CD4-positive, CD25-positive, alpha-beta regulatory T cell (primary cell): ENCODE results near the gene PPP1R9A. TPM values are rescaled to one million over a fixed set of nuclear protein-coding genes. Genes with fewer than 3 reads are reported as not detected.
"Not testable (repeated sequence)": the region's sequence is repeated elsewhere in the genome, so short reads cannot be mapped to it uniquely, and the experiment has no call there.

Experiments used
- ATAC-seq, 2 donors: fragments of 150-1000 bp; cut with Tn5 transposase; one replicate each; pipeline ENCODE4 v1.10.0; 2021; ENCODE audit warnings: low read depth in 2 of 2, moderate number of reproducible peaks in 2 of 2, moderate library complexity in 1 of 2
- DNase-seq, 3 donors: peaks; one replicate each; pipeline versions ENCODE4 v3.0.0 to v3.0.0-alpha.2; 2012 to 2022; ENCODE audit warnings: mixed read lengths in 1 of 3
- H3K27ac ChIP-seq: one replicate; pipeline ENCODE4 v1.7.0; 2013; ENCODE audit warnings: mild to moderate bottlenecking, low read length; ENCODE audit not compliant: insufficient read depth, poor library complexity, severe bottlenecking
- H3K27me3 ChIP-seq: one replicate; pipeline ENCODE4 v1.7.0; 2013; ENCODE audit warnings: low read length; ENCODE audit not compliant: control insufficient read depth, insufficient read depth
- H3K36me3 ChIP-seq: one replicate; pipeline ENCODE4 v1.7.0; 2013; ENCODE audit warnings: mild to moderate bottlenecking, low read length, moderate library complexity; ENCODE audit not compliant: control insufficient read depth, insufficient read depth
- H3K4me1 ChIP-seq: 2 replicates; pipeline ENCODE4 v1.7.0; 2013; ENCODE audit warnings: mild to moderate bottlenecking, low read length; ENCODE audit not compliant: insufficient read depth, control insufficient read depth, poor library complexity, severe bottlenecking
- H3K4me3 ChIP-seq: one replicate; pipeline ENCODE4 v1.7.0; 2013; ENCODE audit warnings: low read depth, mild to moderate bottlenecking, low read length, moderate library complexity
- H3K9me3 ChIP-seq, 2 experiments: 1 replicate in 1 of 2; 2 replicates in 1 of 2; pipeline ENCODE4 v1.7.0; 2013; ENCODE audit warnings: low read length in 2 of 2, mild to moderate bottlenecking in 1 of 2, moderate library complexity in 1 of 2; ENCODE audit not compliant: control insufficient read depth in 2 of 2
- H3K27ac Mint-ChIP-seq, 3 donors: one replicate each; pipeline ENCODE4 v1.8.0; 2020 to 2022; ENCODE audit warnings: mild to moderate bottlenecking in 3 of 3, mixed read lengths in 3 of 3, moderate library complexity in 2 of 3
- H3K27me3 Mint-ChIP-seq: one replicate; pipeline ENCODE4 v1.8.0; 2022; ENCODE audit warnings: mild to moderate bottlenecking, mixed read lengths
- H3K36me3 Mint-ChIP-seq: one replicate; pipeline ENCODE4 v1.8.0; 2020; ENCODE audit warnings: mixed read lengths
- H3K4me1 Mint-ChIP-seq, 4 donors: one replicate each; pipeline ENCODE4 v1.8.0; 2020 to 2022; ENCODE audit warnings: mixed read lengths in 4 of 4, mild to moderate bottlenecking in 1 of 4
- H3K4me3 Mint-ChIP-seq, 4 donors: one replicate each; pipeline ENCODE4 v1.8.0; 2020 to 2022; ENCODE audit warnings: mild to moderate bottlenecking in 4 of 4, mixed read lengths in 4 of 4, moderate library complexity in 3 of 4
- H3K9me3 Mint-ChIP-seq, 7 donors: one replicate each; pipeline ENCODE4 v1.8.0; 2020 to 2022; ENCODE audit warnings: mixed read lengths in 7 of 7, mild to moderate bottlenecking in 3 of 7, moderate library complexity in 2 of 7
- polyA plus RNA-seq, 4 donors: library from polyadenylated mRNA; unstranded; fragments of 300-500 nt; fragmentation: Illumina TruSeq; gene quantifications; one replicate each; pipeline ENCODE4 v1.2.3, GENCODE V29; 2021
- total RNA-seq: library from RNA; stranded (reverse); gene quantifications from one replicate; pipeline ENCODE4 v1.2.3, GENCODE V29; 2022

The PPP1R9A gene
- total and polyA plus RNA-seq, 5 donors from 2014 or later: not detected

GRCh38 chr7:95002775-95003174, 95.4 kb downstream of the PPP1R9A start:
- Mint-ChIP-seq H3K9me3 (peaks cover 0 to 3% (median 0%) of the 10 kb centered on the region in 7 donors), H3K4me3 (no peak overlapping the region), H3K36me3 (no peaks in the 10 kb centered on the region), H3K27ac (no peak overlapping the region), H3K27me3 (no peaks in the 10 kb centered on the region), H3K4me1 (no peaks in the 10 kb centered on the region)
- Histone ChIP-seq H3K36me3 (no peaks in the 10 kb centered on the region), H3K4me3 (no peak overlapping the region), H3K27me3 (no peaks in the 10 kb centered on the region), H3K27ac (no peak overlapping the region), H3K4me1 (no peaks in the 10 kb centered on the region), H3K9me3 (no peaks in the 10 kb centered on the region)
- ATAC-seq (no peak), DNase-seq (no peak)

DNA sequence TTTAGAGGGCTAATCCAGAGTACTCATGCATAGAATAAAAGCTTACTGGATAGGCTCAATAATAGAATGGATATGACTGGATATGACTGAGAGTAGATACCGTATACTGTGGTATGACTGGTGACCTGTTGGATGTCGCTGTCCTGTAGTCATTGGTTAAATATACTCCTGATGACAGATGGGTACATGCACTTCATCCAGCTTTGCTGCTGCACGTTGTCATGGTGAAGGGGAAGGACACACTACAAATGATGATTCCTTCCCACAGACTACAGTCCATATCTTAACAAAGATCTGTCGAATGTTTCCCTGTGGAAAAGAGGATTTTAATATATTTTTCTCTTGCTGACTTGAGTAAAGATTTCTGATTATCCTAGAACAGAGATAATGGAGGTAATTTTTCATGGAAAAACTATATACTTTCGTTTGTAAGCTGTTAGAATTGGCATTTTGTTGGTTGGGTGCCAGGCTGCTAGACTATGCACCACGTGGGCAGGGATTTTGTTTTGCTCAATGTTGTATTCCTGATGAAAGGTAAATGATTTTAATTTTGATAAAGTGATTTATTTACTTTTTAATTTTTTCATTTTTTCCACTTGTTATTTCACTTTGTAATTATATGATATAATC, 97.3 kb downstream of the PPP1R9A start:
- no peaks in the 10 kb centered on the region for H3K27me3 ChIP-seq
- Mint-ChIP-seq H3K9me3 (peaks cover 0 to 2% (median 0%) of the 10 kb centered on the region in 7 donors), H3K4me3 (no peak overlapping the region), H3K36me3 (no peaks in the 10 kb centered on the region), H3K27ac (no peak overlapping the region), H3K4me1 (no peaks in the 10 kb centered on the region), H3K27me3 (no peaks in the 10 kb centered on the region)
- H3K36me3 ChIP-seq: no peaks in the 10 kb centered on the region
- no peaks in the 10 kb centered on the region for H3K9me3 ChIP-seq
- no peak for DNase-seq
- no peaks in the 10 kb centered on the region for H3K4me1 ChIP-seq
- ATAC-seq: no peak
- no peak overlapping the region for H3K27ac ChIP-seq
- no peak overlapping the region for H3K4me3 ChIP-seq

DNA sequence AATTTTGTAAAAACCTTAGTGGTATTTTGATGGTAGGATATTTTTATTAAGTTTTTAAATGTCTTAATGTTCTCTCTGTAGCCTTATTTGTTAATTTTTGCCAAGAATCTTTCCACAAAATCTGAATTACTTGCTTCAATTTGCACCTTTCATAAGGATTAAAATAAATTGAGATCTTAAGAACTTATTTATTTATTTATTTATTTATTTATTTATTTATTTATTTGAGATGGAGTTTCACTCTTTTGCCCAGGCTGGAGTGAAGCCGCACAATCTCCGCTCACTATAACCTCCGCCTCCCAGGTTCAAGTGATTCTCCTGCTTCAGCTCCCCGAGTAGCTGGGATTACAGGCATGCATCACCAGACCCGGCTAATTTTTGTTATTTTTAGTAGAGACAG, 98.6 kb downstream of the PPP1R9A start:
- H3K27me3 Mint-ChIP-seq: no peaks in the 10 kb centered on the region
- Histone ChIP-seq H3K4me3 (no peak overlapping the region), H3K4me1 (no peaks in the 10 kb centered on the region), H3K36me3 (no peaks in the 10 kb centered on the region), H3K27me3 (no peaks in the 10 kb centered on the region), H3K9me3 (no peaks in the 10 kb centered on the region), H3K27ac (no peak overlapping the region)
- no peak for ATAC-seq
- no peaks in the 10 kb centered on the region for H3K4me1 Mint-ChIP-seq
- no peak overlapping the region for H3K27ac Mint-ChIP-seq
- no peak for DNase-seq
- no peak overlapping the region for H3K4me3 Mint-ChIP-seq
- H3K9me3 Mint-ChIP-seq: peaks cover 0 to 2% (median 0%) of the 10 kb centered on the region in 7 donors
- no peaks in the 10 kb centered on the region for H3K36me3 Mint-ChIP-seq

- H3K9me3 ChIP-seq, H3K9me3 Mint-ChIP-seq, H3K27me3 ChIP-seq: not testable (repeated sequence)
These were observed 101.4 kb downstream of the PPP1R9A start for GRCh38 chr7:95008773-95009172.

GRCh38 chr7:95011146-95011928, 103.9 kb downstream of the PPP1R9A start:
- H3K27me3 Mint-ChIP-seq: no peaks in the 10 kb centered on the region
- Histone ChIP-seq H3K4me3 (no peak overlapping the region), H3K9me3 (no peaks in the 10 kb centered on the region), H3K4me1 (no peaks in the 10 kb centered on the region), H3K27ac (no peak overlapping the region), H3K27me3 (no peaks in the 10 kb centered on the region), H3K36me3 (no peaks in the 10 kb centered on the region)
- H3K36me3 Mint-ChIP-seq: no peaks in the 10 kb centered on the region
- no peak for DNase-seq
- no peak overlapping the region for H3K4me3 Mint-ChIP-seq
- H3K9me3 Mint-ChIP-seq: peaks cover 0 to 2% (median 0%) of the 10 kb centered on the region in 7 donors
- no peak overlapping the region for H3K27ac Mint-ChIP-seq
- no peak for ATAC-seq
- no peaks in the 10 kb centered on the region for H3K4me1 Mint-ChIP-seq

More at GRCh38 chr7:95008773-95009172, 101.4 kb downstream of the PPP1R9A start:
- not testable (repeated sequence) for H3K27me3 Mint-ChIP-seq, H3K4me3 ChIP-seq, H3K4me3 Mint-ChIP-seq, ATAC-seq, H3K4me1 Mint-ChIP-seq, DNase-seq, H3K27ac Mint-ChIP-seq, H3K36me3 Mint-ChIP-seq, H3K4me1 ChIP-seq, H3K36me3 ChIP-seq, H3K27ac ChIP-seq

DNA sequence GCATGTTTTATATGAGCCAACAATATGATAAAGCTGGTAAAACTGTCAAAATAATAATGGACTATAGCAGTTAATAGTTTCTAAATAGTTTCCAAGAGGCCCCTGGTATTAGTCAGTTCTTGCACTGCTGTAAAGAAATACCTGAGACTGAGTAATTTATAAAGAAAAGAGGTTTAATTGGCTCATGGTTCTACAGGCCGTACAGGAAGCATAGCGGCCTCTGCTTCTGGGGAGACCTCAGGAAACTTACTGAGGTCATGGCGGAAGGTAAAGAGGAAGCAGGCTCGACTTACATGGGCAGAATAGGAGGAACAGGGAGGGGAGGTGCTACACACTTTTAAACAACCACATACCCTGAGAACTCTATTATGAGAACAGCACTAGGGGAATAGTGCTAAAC, 104.6 kb downstream of the PPP1R9A start:
- H3K27me3 Mint-ChIP-seq: no peaks in the 10 kb centered on the region
- Histone ChIP-seq H3K9me3 (no peaks in the 10 kb centered on the region), H3K27me3 (no peaks in the 10 kb centered on the region), H3K4me3 (no peak overlapping the region), H3K36me3 (no peaks in the 10 kb centered on the region), H3K4me1 (no peaks in the 10 kb centered on the region), H3K27ac (no peak overlapping the region)
- no peak for DNase-seq
- peaks cover 0 to 2% (median 0%) of the 10 kb centered on the region in 7 donors for H3K9me3 Mint-ChIP-seq
- no peak overlapping the region for H3K27ac Mint-ChIP-seq
- no peak overlapping the region for H3K4me3 Mint-ChIP-seq
- H3K36me3 Mint-ChIP-seq: no peaks in the 10 kb centered on the region
- no peaks in the 10 kb centered on the region for H3K4me1 Mint-ChIP-seq
- ATAC-seq: no peak

DNA sequence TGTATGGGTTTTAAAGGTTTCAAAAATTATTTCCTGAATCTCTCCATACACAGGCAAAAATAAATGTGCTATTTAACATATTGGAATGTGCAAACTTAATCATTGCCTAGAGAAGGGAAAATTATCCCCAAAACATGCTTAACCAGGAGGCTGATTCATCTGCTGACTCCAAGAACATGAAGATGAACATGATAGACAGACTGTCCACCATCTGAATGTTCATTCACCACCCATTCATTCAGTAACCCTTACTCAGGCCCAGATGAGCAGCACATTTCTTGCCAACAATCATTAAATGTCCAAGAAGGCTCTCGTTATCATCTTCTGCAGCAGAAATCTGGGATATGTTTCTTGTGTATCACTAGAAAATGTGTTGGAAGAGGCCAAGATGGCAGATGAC, 110.6 kb downstream of the PPP1R9A start:
- peaks cover 0 to 2% of the 10 kb centered on the region in 2 experiments for H3K9me3 ChIP-seq
- H3K4me3 Mint-ChIP-seq: no peak overlapping the region
- no peak overlapping the region for H3K27ac Mint-ChIP-seq
- peaks cover 0 to 12% (median 3%) of the 10 kb centered on the region in 7 donors for H3K9me3 Mint-ChIP-seq
- H3K4me3 ChIP-seq: no peak overlapping the region
- no peaks in the 10 kb centered on the region for H3K27me3 Mint-ChIP-seq
- DNase-seq: no peak
- H3K27me3 ChIP-seq: no peaks in the 10 kb centered on the region
- no peak for ATAC-seq
- H3K36me3 Mint-ChIP-seq: no peaks in the 10 kb centered on the region
- no peaks in the 10 kb centered on the region for H3K4me1 Mint-ChIP-seq
- no peaks in the 10 kb centered on the region for H3K36me3 ChIP-seq
- H3K27ac ChIP-seq: no peak overlapping the region
- H3K4me1 ChIP-seq: no peaks in the 10 kb centered on the region

DNA sequence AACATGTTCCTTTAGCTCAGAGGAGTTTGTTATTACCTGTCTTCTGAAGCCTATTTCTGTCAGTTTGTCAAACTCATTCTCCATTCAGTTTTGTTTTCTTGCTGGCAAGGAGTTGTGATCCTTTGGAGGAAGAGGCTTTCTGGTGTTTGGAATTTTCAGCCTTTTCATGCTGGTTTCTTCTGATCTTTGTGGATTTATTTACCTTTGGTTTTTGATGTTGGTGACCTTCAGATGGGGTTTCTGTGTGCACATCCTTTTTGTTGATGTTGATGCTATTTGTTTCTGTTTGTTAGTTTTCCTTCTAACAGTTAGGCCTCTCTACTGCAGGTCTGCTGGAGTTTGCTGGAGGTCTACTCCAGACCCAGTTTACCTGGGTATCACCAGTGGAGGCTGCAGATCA, 118.6 kb downstream of the PPP1R9A start:
- DNase-seq (no peak), ATAC-seq (no peak)
- Mint-ChIP-seq H3K9me3 (peaks cover 0 to 23% (median 6%) of the 10 kb centered on the region in 7 donors), H3K36me3 (no peaks in the 10 kb centered on the region), H3K4me3 (no peak overlapping the region), H3K27ac (no peak overlapping the region), H3K4me1 (no peaks in the 10 kb centered on the region), H3K27me3 (no peaks in the 10 kb centered on the region)
- H3K27me3 ChIP-seq: no peaks in the 10 kb centered on the region
- no peak overlapping the region for H3K27ac ChIP-seq
- no peak overlapping the region for H3K4me3 ChIP-seq
- H3K36me3 ChIP-seq: no peaks in the 10 kb centered on the region
- no peaks in the 10 kb centered on the region for H3K4me1 ChIP-seq
- H3K9me3 ChIP-seq: no peaks in the 10 kb centered on the region
